Endothelial cell (in vitro differentiated cells): Measurements from ENCODE around the gene TBC1D22A. TPM values are rescaled to one million over a fixed set of nuclear protein-coding genes. Genes with fewer than 3 reads are reported as not detected.

Source experiments
- DNase-seq: peaks from one replicate; pipeline ENCODE4 v3.0.0; 2021; ENCODE audit warnings: low spot score
- H3K27ac Mint-ChIP-seq: one replicate; pipeline ENCODE4 v1.8.0; 2021; ENCODE audit warnings: mixed read lengths, inconsistent platforms; ENCODE audit not compliant: unreplicated experiment
- H3K27me3 Mint-ChIP-seq: one replicate; pipeline ENCODE4 v1.8.0; 2021; ENCODE audit warnings: mild to moderate bottlenecking, moderate library complexity, mixed read lengths, inconsistent platforms; ENCODE audit not compliant: unreplicated experiment
- H3K36me3 Mint-ChIP-seq: one replicate; pipeline ENCODE4 v1.8.0; 2021; ENCODE audit warnings: mild to moderate bottlenecking, low read depth, mixed read lengths, inconsistent platforms; ENCODE audit not compliant: unreplicated experiment
- H3K4me1 Mint-ChIP-seq: one replicate; pipeline ENCODE4 v1.8.0; 2021; ENCODE audit warnings: mild to moderate bottlenecking, mixed read lengths, inconsistent platforms; ENCODE audit not compliant: unreplicated experiment
- H3K4me3 Mint-ChIP-seq: one replicate; pipeline ENCODE4 v1.8.0; 2021; ENCODE audit warnings: mild to moderate bottlenecking, mixed read lengths, inconsistent platforms; ENCODE audit not compliant: unreplicated experiment
- H3K9me3 Mint-ChIP-seq: one replicate; pipeline ENCODE4 v1.8.0; 2021; ENCODE audit warnings: mixed read lengths, inconsistent platforms; ENCODE audit not compliant: unreplicated experiment
- total RNA-seq: library from RNA; stranded (reverse); fragmentation: NEBNext Ultra II Directional; extraction: Animal tissue kit (Norgen Biotek cat#: 25700); gene quantifications from one replicate; pipeline ENCODE4 v1.2.1, GENCODE V29; 2021; ENCODE audit not compliant: unreplicated experiment
- TF ChIP-seq, protein P1 (sequence below): fragments of 200-600 bp; sonication (generic); IDR thresholded peaks from one replicate; pipeline ENCODE4 v1.5.0; 2021; ENCODE audit warnings: antibody characterized with exemption; ENCODE audit not compliant: unreplicated experiment

The TBC1D22A gene
- total RNA-seq, 1 donor from 2014 or later: 25.3 TPM

DNA sequence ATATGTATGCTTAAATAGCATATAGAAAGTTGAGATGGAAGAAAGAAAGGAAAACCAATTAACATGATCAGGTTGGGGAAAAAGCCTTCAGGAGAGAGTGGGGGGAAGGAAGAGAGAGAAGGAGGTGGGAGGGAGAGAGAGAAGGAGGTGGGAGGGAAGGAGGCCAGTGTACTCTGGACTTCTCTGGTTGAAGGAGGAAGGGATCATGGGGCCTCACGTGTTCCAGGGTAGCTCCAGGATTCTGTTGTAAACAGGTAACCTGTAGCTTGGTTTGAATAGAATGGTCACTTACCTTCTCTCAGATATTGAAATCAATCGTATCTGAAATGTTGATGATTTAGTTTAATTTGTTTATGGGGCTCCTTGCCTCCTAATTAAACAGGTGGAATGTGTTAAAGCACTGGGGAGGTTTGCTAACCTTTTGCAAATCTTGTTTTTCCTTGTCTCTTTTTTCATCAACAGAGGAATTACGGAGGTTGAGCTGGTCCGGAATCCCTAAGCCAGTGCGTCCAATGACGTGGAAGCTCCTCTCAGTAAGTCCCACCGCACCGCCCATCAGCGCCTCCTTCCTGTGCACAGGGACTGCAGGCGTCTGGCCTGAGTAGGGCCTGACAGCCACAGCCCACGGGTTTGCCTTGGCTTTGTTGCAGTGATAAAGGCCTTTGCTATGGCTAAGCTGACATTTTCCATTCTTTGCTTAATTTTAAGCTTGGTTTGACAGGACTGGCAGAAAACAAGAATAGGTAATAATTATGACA is 115.9 kb downstream of the TBC1D22A start:
- TF ChIP-seq, protein P1, sequence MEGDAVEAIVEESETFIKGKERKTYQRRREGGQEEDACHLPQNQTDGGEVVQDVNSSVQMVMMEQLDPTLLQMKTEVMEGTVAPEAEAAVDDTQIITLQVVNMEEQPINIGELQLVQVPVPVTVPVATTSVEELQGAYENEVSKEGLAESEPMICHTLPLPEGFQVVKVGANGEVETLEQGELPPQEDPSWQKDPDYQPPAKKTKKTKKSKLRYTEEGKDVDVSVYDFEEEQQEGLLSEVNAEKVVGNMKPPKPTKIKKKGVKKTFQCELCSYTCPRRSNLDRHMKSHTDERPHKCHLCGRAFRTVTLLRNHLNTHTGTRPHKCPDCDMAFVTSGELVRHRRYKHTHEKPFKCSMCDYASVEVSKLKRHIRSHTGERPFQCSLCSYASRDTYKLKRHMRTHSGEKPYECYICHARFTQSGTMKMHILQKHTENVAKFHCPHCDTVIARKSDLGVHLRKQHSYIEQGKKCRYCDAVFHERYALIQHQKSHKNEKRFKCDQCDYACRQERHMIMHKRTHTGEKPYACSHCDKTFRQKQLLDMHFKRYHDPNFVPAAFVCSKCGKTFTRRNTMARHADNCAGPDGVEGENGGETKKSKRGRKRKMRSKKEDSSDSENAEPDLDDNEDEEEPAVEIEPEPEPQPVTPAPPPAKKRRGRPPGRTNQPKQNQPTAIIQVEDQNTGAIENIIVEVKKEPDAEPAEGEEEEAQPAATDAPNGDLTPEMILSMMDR: no peak
- no peaks in the 10 kb centered on the region for H3K9me3 Mint-ChIP-seq
- DNase-seq: no peak
- peaks cover 10% of the 10 kb centered on the region for H3K4me1 Mint-ChIP-seq
- no peak overlapping the region for H3K4me3 Mint-ChIP-seq
- H3K36me3 Mint-ChIP-seq: peaks cover 6% of the 10 kb centered on the region
- peak overlapping the region; percentile 75 for H3K27ac Mint-ChIP-seq
- H3K27me3 Mint-ChIP-seq: no peaks in the 10 kb centered on the region

DNA sequence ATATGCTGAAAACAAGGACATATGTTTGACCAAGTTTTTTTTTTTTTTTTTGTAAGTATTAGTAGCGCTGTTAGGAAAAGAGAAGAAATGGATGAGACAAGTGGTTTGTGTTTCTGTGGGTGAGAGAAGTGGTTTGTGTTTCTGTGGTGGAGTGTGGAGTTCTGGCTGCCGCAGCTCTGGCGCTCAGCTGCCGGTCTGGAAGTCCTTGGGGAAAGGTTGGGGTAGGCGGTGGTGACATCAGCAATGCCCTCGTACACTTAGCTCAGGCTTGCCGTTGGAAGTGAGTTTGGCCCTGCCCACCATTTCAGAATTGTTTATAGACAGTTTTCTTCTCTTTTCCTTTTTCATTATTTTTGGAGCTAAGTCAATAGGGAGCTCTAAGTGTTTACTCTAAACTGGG is 116.6 kb downstream of the TBC1D22A start:
- H3K9me3 Mint-ChIP-seq: no peaks in the 10 kb centered on the region
- H3K36me3 Mint-ChIP-seq: peaks cover 6% of the 10 kb centered on the region
- DNase-seq: no peak
- H3K27ac Mint-ChIP-seq: no peak overlapping the region
- H3K27me3 Mint-ChIP-seq: peaks cover 3% of the 10 kb centered on the region
- H3K4me3 Mint-ChIP-seq: no peak overlapping the region
- TF ChIP-seq, protein P1: no peak
- H3K4me1 Mint-ChIP-seq: peaks cover 13% of the 10 kb centered on the region

DNA sequence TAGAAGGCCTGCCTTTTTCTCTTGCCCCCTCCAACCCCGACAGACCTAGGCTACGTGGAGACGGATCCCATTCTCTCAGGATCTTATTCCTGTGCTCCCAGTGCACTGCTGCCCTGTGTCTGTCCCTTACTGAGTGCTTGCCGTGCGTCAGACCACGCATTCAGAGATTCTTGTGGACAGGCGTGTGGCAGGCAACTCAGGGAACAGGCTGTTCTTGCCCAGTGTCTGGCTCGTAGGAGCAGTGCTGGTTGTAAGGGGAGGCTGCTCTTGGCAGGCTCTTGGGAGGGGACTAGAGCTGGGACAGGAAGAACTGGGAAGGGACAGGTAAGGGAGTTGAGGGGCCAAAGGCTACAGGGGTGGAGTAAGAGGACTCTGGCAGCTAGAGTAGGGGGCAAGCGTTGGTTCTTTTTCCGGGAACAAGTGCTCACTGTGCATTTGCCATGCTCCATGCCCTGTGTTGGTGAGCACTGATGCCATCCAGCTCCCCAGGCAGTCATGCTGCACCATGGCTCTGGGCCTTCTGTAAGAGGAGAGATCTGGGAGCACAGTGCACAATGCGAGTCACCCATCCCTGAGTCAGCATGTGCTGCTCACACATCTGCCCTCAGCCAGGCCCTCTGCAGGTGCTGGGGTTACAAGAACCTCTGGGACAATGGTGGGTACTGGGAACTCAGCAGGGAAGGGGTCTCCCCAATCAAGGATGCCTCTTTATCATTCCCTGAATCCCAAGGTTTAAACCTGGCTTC is 119.1 kb downstream of the TBC1D22A start:
- Mint-ChIP-seq H3K4me3 (no peak overlapping the region), H3K9me3 (no peaks in the 10 kb centered on the region), H3K4me1 (peaks cover 9% of the 10 kb centered on the region), H3K36me3 (peaks cover 13% of the 10 kb centered on the region), H3K27ac (no peak overlapping the region), H3K27me3 (peaks cover 9% of the 10 kb centered on the region)
- DNase-seq: no peak
- TF ChIP-seq, protein P1: no peak

DNA sequence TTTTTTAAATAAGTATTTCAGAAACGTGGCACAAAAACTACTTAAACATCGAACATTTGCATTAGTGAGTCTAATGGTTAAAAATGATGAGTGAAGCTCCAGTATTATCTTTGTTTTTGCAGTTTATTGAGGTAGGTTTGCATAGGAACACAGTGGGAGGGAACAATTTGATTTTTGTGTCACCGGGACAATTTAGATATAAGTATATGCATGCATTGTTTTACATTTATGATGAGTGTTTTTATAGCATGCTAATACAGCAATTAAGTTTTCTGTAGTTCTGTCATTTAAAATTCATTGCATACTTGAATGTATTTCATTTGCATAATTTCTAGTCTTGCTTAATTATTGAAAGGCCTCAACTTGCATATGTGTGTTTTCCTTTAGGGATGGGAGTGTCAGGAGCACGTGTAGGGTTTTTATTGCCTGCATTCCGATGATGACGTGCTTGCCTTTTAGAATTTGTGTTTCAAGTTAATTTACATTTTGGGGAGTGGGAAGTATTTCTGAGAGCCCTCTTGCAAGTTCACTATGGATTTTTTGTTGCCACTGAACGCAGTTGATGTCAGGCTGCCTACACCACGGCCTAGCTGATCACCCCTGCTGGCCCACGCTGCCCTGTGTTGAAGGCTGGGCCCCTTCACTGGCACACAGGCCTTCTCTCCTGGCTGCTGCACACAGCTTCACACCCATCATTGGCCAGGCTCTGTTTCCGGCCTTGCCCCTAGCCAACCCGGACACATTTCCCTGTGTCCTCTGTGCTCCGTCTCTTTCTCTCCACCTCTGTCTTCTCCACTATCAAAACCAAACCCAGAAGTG is 120.9 kb downstream of the TBC1D22A start:
- DNase-seq: no peak
- Mint-ChIP-seq H3K27me3 (peaks cover 9% of the 10 kb centered on the region), H3K27ac (no peak overlapping the region), H3K36me3 (peaks cover 9% of the 10 kb centered on the region), H3K9me3 (no peaks in the 10 kb centered on the region), H3K4me1 (peaks cover 4% of the 10 kb centered on the region), H3K4me3 (no peak overlapping the region)
- TF ChIP-seq, protein P1: no peak
